T-helper 2 cell treated with Interferon-gamma antibody and Interleukin-4, amounts not matched to agents 5 μg/mL and 100 μg/mL, for 36 hours (primary cell): ENCODE data around the gene LTK.

Experiments
- DNase-seq: peaks from one replicate; pipeline ENCODE4 v3.0.0; 2021; ENCODE audit warnings: low spot score
- H3K27ac Mint-ChIP-seq: one replicate; pipeline ENCODE4 v1.8.0; 2021; ENCODE audit warnings: mild to moderate bottlenecking, mixed read lengths
- H3K27me3 Mint-ChIP-seq: one replicate; pipeline ENCODE4 v1.8.0; 2021; ENCODE audit warnings: low read depth, mixed read lengths
- H3K36me3 Mint-ChIP-seq: one replicate; pipeline ENCODE4 v1.8.0; 2021; ENCODE audit warnings: low read depth, mixed read lengths
- H3K4me1 Mint-ChIP-seq: one replicate; pipeline ENCODE4 v1.8.0; 2021; ENCODE audit warnings: low read depth, mixed read lengths
- H3K4me3 Mint-ChIP-seq: one replicate; pipeline ENCODE4 v1.8.0; 2022; ENCODE audit warnings: mild to moderate bottlenecking, moderate library complexity, mixed read lengths
- H3K9me3 Mint-ChIP-seq: one replicate; pipeline ENCODE4 v1.8.0; 2021; ENCODE audit warnings: mixed read lengths

LTK gene

GRCh38 chr15:41550066-41550775 is 36.6 kb upstream of the LTK start:
- Mint-ChIP-seq H3K27ac (no peak overlapping the region), H3K9me3 (no peaks in the 10 kb centered on the region), H3K36me3 (no peaks in the 10 kb centered on the region), H3K4me3 (no peak overlapping the region), H3K27me3 (peaks cover 7% of the 10 kb centered on the region), H3K4me1 (peaks cover 6% of the 10 kb centered on the region)
- DNase-seq = no peak

- Mint-ChIP-seq H3K27ac (no peak overlapping the region), H3K4me3 (no peak overlapping the region), H3K36me3 (no peaks in the 10 kb centered on the region), H3K9me3 (no peaks in the 10 kb centered on the region), H3K27me3 (no peaks in the 10 kb centered on the region), H3K4me1 (peaks cover 13% of the 10 kb centered on the region)
- DNase-seq = no peak
Measured at GRCh38 chr15:41546851-41547786, 33.5 kb upstream of the LTK start.

DNA sequence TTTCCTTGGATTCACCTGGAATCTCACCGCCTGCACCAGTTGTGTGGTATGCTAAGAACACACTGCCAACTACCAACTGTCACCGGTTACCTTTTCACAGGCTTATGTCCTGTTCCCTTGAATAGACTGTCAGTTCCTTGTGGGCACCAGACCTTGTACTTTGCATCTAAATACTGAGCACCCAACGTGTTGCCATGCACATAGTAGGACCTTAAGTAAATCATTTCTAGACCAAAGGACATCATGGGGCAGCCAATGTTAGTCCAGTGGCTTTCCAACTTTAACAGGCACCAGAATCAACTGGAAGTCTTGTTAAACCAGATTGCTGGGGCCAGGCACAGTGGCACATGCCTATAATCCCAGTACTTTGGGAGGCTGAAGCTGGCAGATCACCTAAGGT is 31.6 kb upstream of the LTK start:
- H3K4me1 Mint-ChIP-seq = peaks cover 15% of the 10 kb centered on the region
- H3K27ac Mint-ChIP-seq = no peak overlapping the region

DNA sequence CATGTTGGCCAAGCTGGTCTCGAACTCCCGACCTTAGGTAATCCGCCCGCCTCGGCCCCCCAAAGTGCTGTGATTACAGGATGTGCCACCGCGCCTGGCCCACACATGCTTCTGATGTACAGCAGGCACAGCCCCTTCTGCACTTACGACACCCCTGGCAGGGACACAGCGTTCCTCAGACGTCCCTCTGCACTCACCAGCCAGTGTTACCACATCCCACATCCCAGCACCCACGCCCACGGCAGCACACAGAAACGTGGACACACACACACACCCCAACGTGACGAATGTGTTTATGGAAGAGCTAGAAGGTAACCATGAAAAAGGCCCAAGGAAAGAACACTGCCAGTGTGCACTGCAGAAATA is 31.0 kb upstream of the LTK start:
- Mint-ChIP-seq H3K27ac (no peak overlapping the region), H3K4me3 (peak overlapping the region; percentile 97), H3K36me3 (peaks cover 1% of the 10 kb centered on the region), H3K9me3 (no peaks in the 10 kb centered on the region), H3K27me3 (no peaks in the 10 kb centered on the region), H3K4me1 (peaks cover 15% of the 10 kb centered on the region)
- DNase-seq = no peak

More for the DNA sequence above, 31.6 kb upstream of the LTK start:
- Mint-ChIP-seq H3K9me3 (no peaks in the 10 kb centered on the region), H3K36me3 (peaks cover 1% of the 10 kb centered on the region), H3K4me3 (peak overlapping the region; percentile 97), H3K27me3 (no peaks in the 10 kb centered on the region)
- DNase-seq = no peak

DNA sequence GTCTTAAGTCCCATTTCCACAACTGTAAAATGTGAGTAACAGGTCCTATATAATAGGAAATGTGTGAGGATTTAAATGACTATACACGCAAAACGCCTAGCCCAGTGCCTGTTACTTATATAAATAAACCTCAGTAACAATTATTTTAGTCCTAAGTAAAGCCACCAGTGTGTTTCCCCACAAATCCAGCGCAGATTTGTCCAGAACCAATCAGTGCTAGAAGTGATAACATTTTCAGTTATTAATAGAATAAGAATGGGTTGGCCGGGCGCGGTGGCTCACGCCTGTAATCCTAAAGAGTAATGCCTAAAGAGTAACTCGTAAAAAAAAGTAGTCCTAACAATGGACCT is 29.9 kb upstream of the LTK start:
- Mint-ChIP-seq H3K27ac (peak overlapping the region; percentile 91), H3K36me3 (peaks cover 1% of the 10 kb centered on the region), H3K4me1 (peaks cover 15% of the 10 kb centered on the region), H3K27me3 (no peaks in the 10 kb centered on the region), H3K4me3 (peak overlapping the region; percentile 97), H3K9me3 (no peaks in the 10 kb centered on the region)
- DNase-seq = no peak

DNA sequence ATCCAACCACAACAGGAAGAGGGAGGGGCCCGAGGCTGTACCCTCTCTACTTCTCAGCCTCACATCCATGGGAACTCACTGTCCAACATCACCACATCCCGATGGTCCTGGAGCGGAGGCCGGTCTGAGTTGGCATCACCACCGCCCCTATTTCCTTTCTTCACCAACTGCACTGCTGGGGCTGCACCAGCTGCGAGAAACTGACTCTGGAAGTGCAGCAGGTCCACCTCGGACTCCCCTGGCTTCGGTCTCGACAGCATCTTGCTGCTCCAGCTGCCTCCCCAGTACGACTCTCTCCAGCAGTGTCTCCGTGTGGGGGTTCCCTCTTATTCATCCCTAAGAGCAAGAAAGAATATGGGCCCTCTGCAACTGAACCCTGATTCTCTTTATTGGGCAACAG is 23.2 kb upstream of the LTK start:
- no peak for DNase-seq
- no peaks in the 10 kb centered on the region for H3K9me3 Mint-ChIP-seq
- H3K27ac Mint-ChIP-seq = no peak overlapping the region
- H3K4me1 Mint-ChIP-seq = peaks cover 9% of the 10 kb centered on the region
- H3K4me3 Mint-ChIP-seq = no peak overlapping the region
- H3K36me3 Mint-ChIP-seq = peaks cover 23% of the 10 kb centered on the region
- no peaks in the 10 kb centered on the region for H3K27me3 Mint-ChIP-seq

DNA sequence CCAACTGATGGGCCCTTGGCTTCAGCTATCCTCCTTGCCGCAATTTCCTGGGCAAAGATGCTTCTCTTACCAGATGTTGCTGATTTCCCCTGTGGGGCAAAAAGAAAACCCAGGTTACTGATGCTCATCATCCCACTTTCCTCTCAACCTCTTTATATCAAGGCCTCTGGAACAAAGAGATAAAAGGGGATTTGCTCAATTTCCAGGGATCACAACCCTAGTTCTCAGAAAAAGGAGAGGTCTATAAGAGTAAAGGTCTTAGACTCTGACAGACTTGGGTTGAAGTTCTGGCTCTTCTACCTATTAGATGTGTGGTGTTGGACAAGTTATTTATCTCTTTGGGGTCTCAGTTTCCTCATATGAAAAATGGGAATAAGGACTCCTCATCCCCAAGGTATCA is 21.9 kb upstream of the LTK start:
- DNase-seq = no peak
- H3K27me3 Mint-ChIP-seq = no peaks in the 10 kb centered on the region
- no peaks in the 10 kb centered on the region for H3K9me3 Mint-ChIP-seq
- no peak overlapping the region for H3K4me3 Mint-ChIP-seq
- H3K36me3 Mint-ChIP-seq = peaks cover 23% of the 10 kb centered on the region
- H3K4me1 Mint-ChIP-seq = peaks cover 9% of the 10 kb centered on the region
- H3K27ac Mint-ChIP-seq = no peak overlapping the region

- Mint-ChIP-seq H3K27ac (no peak overlapping the region), H3K27me3 (no peaks in the 10 kb centered on the region), H3K9me3 (no peaks in the 10 kb centered on the region), H3K4me3 (no peak overlapping the region), H3K4me1 (no peaks in the 10 kb centered on the region), H3K36me3 (peaks cover 34% of the 10 kb centered on the region)
- no peak for DNase-seq
Measured at GRCh38 chr15:41530363-41530956, 16.8 kb upstream of the LTK start.

GRCh38 chr15:41523097-41523496 is 9.5 kb upstream of the LTK start:
- H3K4me1 Mint-ChIP-seq = peaks cover 2% of the 10 kb centered on the region
- H3K4me3 Mint-ChIP-seq = no peak overlapping the region
- H3K36me3 Mint-ChIP-seq = peaks cover 19% of the 10 kb centered on the region
- H3K9me3 Mint-ChIP-seq = no peaks in the 10 kb centered on the region
- DNase-seq = no peak
- no peak overlapping the region for H3K27ac Mint-ChIP-seq
- no peaks in the 10 kb centered on the region for H3K27me3 Mint-ChIP-seq

DNA sequence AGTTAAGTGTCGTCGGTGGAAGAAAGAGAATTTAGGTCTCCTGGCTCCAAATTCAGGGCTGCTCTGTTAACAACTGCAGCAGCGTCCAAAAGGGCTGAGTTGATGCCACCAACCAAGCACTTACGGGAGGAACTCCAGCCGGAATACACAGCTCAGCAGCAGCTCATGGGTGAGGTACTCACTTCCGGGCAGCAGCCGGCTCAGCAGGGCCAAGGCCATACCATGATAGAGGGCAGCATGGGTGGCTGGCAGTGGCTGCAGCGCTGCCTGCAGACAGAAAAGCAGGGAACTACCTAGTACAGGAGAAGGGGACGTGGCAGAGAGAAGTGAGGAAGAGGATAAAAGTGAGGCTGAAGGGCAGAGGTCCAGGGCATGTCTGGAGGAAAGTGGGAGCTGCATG is 8.0 kb upstream of the LTK start:
- Mint-ChIP-seq H3K27ac (no peak overlapping the region), H3K36me3 (peaks cover 20% of the 10 kb centered on the region)

GRCh38 chr15:41520636-41521035 is 7.0 kb upstream of the LTK start:
- Mint-ChIP-seq H3K36me3 (peaks cover 16% of the 10 kb centered on the region), H3K9me3 (no peaks in the 10 kb centered on the region), H3K27ac (no peak overlapping the region)

More for the DNA sequence above, 8.0 kb upstream of the LTK start:
- no peaks in the 10 kb centered on the region for H3K9me3 Mint-ChIP-seq
- no peak for DNase-seq
- H3K4me3 Mint-ChIP-seq = no peak overlapping the region
- H3K4me1 Mint-ChIP-seq = peaks cover 2% of the 10 kb centered on the region
- no peaks in the 10 kb centered on the region for H3K27me3 Mint-ChIP-seq

GRCh38 chr15:41517895-41518449 is 4.3 kb upstream of the LTK start:
- peaks cover 7% of the 10 kb centered on the region for H3K27me3 Mint-ChIP-seq
- H3K27ac Mint-ChIP-seq = peak overlapping the region; percentile 1
- peaks cover 13% of the 10 kb centered on the region for H3K36me3 Mint-ChIP-seq
- DNase-seq = no peak
- no peak overlapping the region for H3K4me3 Mint-ChIP-seq
- H3K4me1 Mint-ChIP-seq = peaks cover 20% of the 10 kb centered on the region
- H3K9me3 Mint-ChIP-seq = no peaks in the 10 kb centered on the region

More at GRCh38 chr15:41520636-41521035, 7.0 kb upstream of the LTK start:
- Mint-ChIP-seq H3K27me3 (no peaks in the 10 kb centered on the region), H3K4me1 (peaks cover 2% of the 10 kb centered on the region), H3K4me3 (no peak overlapping the region)
- no peak for DNase-seq

DNA sequence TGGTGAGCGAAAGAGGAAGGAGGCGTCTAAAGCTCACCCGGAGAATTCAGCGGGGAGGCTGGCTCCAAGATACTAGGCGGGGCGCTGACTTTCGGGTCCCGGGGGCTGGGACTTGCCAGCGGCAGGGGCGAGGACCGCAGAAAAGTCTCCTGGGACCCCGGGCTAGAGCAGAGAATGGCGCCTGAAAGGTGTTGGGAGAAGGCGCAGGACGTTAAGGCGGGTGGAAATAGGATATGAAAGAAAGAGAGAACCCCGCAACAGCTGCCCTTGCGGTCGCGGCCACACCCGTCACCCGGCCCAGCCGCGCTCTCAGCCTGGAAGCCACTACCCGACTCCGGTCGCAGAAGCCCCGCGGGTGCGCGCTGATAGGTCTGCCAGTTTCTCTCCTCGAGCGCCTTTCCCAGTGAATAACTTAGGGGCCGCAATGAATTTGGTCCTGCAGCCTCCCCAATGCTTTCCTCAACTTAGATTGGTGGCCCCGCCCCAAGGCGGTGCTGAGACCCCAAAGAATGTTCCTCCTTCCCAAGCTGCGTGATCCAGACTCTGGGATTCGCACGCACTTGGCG is 604 bp downstream of the LTK start:
- peaks cover 27% of the 10 kb centered on the region for H3K4me1 Mint-ChIP-seq

More for the DNA sequence above, 604 bp downstream of the LTK start:
- Mint-ChIP-seq H3K27me3 (peaks cover 35% of the 10 kb centered on the region), H3K4me3 (peak overlapping the region; percentile 79), H3K36me3 (peaks cover 8% of the 10 kb centered on the region), H3K27ac (no peak overlapping the region), H3K9me3 (no peaks in the 10 kb centered on the region)
- no peak for DNase-seq
